ENCODE data around the gene SNED1.
"Not testable (repeated sequence)": the region's sequence is repeated elsewhere in the genome, so short reads cannot be mapped to it uniquely, and the experiment has no call there.

SNED1 gene

GRCh38 chr2:241088376-241088775, 90.0 kb downstream of the SNED1 start:
- no peak for DNase-seq (ENCODE audit: low spot score)

- DNase-seq (ENCODE audit: low spot score): no peak
These were observed 90.6 kb downstream of the SNED1 start for GRCh38 chr2:241088791-241089732.

DNA sequence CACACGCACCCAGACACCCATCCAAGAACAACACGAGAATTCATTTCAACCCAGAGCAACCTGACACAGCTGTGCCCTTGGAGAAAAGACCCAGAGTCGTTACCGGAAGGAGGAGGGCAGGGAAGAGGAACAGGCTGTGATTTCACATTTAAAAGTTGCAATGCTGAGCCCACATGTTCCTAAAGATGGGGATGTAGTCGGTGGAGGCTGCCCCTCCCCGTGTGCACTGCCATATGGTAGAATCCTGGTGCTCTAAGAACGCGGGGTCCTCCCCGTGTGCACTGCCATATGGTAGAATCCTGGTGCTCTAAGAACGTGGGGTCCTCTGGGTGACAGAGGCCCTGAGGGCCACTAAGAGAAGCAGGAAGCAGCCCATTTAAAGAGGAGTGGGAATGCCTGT, 92.8 kb downstream of the SNED1 start:
- DNase-seq (ENCODE audit: low spot score): no peak

DNA sequence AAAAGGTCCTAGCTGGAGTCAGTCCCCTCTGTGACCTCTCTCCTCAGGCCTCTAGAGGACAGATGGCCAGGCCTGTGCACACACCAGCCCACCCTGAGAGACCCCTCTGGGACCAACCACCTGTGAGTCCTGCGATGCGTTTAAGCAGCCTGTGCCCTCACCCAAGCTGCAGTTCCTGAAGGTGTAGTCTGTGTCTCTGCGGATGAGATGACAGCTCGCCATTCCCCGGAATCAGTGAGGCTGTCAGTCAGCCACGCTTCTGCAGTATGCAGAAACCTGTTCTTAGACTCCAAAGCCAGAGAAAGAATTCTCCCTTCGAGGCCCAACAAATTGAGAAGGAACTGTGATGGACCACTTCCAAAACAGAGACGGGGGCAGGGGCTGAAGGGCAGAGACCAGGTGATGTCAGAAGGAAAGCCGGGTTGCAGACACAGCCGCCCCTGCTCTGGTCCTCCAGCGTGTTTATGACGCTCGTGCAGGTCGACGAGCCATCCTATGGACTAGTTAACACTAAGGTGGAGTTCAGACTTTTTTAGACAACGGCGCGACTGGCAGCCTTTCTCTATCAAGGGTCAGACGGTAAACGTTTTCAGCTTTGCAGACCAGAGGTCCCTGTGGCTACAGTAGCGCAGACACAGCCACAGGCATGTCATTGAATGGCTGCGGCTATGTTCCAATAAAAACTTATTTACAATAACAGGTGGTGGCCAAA, 93.5 kb downstream of the SNED1 start:
- no peak for DNase-seq (ENCODE audit: low spot score)

- no peak for DNase-seq (ENCODE audit: low spot score)
These were observed 94.3 kb downstream of the SNED1 start for GRCh38 chr2:241092677-241093076.

DNA sequence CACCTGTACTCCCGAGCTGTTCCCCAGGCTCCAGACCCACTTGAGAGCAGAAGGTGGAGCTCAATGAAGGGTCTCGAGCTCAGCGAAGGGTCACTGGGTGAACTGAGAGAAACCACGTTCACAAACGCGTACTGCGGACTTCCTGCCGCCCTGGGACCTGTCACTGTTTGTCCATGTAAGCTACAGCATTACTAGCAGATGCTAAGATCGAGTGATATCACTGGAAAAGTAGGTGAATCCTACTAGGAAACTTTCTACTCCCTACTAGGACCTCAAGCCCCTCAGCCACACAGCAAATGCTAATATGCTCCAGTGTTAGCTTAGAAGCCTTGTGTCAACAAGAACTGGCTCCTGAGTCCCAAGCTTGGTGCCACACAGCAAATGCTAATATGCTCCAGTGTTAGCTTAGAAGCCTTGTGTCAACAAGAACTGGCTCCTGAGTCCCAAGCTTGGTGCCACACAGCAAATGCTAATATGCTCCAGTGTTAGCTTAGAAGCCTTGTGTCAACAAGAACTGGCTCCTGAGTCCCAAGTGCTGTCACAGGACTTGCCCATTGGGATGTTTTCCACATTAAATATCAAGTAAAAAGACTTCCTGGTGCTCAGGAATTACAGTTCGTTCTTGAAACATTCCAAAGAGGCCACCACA, 94.8 kb downstream of the SNED1 start:
- not testable (repeated sequence) for DNase-seq (ENCODE audit: low spot score)

- DNase-seq (ENCODE audit: low spot score): no peak
These were observed 95.8 kb downstream of the SNED1 start for GRCh38 chr2:241094172-241094571.

DNA sequence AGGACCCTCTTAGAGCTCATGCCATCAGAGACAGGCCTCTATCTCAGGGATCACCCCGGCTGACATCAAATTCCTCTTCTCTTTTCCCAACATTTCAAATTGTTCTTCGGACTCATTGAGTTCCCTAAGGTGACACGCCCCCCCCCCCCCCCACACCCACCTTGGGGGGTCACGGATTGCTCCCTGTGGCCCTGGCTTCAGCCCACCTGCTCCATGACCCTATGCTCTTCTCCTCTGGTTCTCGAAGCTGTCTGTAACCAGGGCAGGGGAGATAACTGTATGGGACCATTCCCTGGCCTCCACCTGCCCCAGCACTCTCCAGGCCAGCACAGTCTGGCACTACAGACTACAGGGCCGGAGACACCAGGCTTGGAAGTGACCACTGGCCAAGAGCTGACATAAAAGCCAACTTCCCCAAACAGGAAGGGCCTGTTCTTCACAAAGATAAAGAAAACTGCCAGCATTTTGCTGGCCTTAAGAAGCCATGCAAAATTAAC, 96.6 kb downstream of the SNED1 start:
- DNase-seq (ENCODE audit: low spot score): no peak

DNA sequence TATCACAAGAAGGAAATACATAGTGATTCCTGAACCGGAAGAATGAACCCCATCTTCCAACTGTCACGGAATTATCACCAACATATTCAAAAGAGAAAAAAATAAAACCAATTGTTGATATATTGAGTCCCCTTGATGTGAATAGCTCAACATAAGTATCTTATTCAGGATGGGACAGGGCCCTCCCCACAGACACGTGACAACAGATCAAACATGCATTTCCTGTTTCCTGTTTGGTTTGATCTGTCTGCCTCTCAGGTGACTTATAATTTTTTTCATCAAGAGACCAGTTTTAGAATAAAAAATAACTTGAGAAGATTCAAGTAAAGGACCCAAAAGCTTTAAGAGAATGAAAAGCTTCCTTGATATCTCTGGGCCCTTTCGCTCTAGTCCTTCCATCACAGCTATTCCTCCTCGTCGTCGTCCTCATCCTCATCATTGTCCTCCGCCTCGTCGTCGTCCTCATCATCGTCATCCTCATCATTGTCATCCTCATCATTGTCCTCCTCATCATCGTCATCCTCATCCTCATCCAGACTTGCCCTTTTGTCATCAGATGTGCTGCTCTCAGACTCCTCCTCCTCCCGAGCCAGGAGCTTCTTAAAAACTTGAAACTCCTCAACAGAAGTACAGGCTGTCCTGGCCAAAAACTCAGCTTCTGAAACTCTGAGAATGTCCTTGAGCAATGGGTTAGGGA, 97.3 kb downstream of the SNED1 start:
- no peak for DNase-seq (ENCODE audit: low spot score)

DNA sequence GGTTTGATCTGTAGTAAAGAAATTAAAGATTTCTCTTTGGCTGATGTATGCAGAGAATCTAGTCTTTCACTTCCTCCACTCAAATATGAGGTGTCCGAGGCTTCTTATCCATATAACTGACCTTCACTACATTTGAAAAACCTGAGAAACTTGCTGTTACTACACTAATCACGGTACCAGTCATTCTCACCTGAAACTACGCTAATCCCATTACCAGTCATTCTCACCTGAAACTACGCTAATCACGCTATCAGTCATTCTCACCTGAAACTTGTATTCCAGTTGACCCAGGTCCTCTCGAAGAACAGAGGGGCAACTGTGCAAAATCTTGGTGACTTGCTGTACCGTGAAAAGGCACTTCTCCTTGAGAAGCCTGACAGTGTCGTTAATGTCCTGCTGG, 98.6 kb downstream of the SNED1 start:
- no peak for DNase-seq (ENCODE audit: low spot score)

- DNase-seq (ENCODE audit: low spot score): no peak
These were observed 100.8 kb downstream of the SNED1 start for GRCh38 chr2:241099246-241099645.

- DNase-seq (ENCODE audit: low spot score): peak; percentile 91
These were observed 103.9 kb downstream of the SNED1 start, which contains the start of gene MTERF4 for GRCh38 chr2:241102239-241102803. TSS of gene MTERF4 (minus strand) at chr2:241102287. CDS start at chr2:241102273, 14 bp downstream.

DNA sequence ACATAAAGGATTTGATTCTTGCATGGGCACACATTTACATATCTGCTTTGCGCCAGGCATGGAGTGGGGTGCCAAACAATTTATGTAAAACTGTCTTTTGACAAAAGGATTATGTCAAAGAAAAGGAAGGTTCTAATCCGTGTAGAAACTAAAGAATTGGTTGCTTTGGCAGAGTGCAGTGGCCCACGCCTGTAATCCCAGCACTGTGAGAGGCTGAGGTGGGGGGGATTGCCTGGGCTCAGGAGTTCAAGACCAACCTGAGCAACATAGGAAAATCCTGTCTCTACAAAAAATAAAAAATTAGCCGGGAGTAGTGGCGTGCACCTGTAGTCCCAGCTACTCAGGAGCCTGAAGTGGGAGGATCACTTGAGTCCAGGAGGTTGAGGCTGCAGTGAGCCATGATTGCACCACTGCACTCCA, 104.8 kb downstream of the SNED1 start:
- no peak for DNase-seq (ENCODE audit: low spot score)

- DNase-seq (ENCODE audit: low spot score): not testable (repeated sequence)
These were observed 106.2 kb downstream of the SNED1 start for GRCh38 chr2:241104611-241105010.

DNA sequence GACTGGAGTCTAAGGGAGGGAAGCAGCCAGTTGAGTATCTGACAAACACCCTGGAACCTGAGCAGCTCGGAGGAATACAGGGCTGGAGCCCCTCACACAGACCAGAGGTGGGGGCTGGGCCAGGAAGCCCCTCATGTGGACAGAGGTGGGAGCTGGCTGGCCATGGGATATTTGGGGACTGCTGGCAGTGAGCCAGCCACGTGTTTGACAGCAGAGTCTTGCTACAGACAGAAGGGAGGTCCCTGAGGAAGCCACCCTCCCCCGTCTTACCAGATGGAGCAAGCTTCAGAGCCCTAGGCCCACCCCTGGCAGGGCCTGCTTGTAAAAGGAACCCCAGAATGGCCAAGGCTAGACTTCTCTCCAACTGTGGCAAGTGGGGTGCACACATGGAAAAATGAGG, 107.2 kb downstream of the SNED1 start:
- DNase-seq (ENCODE audit: low spot score): no peak

DNA sequence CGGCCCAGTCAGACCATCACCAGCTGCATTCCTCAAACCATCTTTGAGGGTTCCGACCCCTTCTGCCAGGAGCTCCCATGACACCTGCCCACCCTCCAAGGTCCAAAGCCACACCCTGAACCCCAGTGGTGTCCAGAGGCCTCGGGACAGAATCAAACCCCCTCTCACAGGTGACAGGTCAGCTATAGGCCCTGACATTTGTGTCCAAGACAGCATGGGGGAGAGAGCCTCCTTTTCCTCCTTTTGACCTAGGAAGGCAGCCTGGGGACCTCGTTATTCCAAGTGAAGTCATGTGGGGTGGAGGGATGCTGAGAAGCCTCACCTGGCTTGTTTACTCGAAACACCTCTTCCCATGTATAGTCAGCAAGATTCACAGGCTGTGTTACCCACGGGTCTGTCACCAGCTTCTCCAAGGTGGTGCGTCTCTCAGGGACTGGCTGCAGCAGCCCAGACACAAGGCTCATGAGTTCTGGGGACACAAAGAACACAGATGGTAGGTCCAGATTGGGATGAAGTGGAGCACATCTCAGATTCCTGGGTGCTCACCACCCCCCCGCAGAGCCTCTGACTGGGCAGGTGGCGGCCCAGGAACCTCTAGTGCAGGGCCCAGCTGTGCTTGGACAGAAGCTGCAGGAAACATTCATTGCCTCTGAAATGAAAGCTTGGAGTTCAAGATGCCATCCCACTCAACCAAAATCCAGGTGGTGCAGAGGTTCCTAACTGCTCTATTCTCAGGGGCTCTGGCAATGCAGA, 108.8 kb downstream of the SNED1 start:
- no peak for DNase-seq (ENCODE audit: low spot score)

DNA sequence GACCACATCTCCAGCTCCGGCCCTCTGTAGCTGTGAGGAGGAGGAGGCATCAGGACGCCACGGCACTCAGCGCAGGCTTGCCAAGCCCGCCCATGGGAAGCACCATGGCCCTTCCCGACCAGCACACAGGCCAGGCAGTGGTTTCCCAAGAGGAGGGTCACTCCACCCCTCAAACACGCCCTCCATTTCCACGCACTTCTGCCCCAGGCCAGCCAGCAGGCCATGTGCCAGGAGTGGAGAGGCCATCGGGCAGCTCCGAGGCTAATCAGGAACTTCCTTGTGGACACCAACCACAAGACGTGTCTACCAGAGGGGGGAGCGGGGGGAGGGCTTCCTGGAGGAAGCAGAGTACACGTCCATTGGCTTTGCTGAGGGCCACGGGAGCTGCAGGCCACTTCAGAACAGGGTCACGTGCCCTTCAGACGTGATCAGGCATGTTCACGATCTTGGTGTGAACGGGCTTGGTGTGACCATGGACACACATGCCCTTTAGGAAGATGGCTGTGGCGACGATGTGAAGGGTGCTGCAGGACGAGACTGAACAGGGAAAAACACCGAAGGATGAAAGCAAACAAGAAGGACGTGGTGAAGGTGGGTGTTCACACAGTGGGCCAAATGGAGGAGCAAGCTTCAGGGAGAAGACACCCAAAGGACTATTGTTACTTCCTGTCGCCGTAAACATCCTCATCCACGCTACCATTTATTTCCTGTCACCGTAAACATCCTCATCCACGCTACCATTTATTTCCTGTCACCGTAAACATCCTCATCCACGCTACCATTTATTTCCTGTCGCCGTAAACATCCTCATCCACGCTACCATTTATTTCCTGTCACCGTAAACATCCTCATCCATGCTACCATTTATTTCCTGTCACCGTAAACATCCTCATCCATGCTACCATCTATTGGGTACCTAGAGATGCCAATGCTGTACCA, 110.1 kb downstream of the SNED1 start:
- DNase-seq (ENCODE audit: low spot score): no peak

DNA sequence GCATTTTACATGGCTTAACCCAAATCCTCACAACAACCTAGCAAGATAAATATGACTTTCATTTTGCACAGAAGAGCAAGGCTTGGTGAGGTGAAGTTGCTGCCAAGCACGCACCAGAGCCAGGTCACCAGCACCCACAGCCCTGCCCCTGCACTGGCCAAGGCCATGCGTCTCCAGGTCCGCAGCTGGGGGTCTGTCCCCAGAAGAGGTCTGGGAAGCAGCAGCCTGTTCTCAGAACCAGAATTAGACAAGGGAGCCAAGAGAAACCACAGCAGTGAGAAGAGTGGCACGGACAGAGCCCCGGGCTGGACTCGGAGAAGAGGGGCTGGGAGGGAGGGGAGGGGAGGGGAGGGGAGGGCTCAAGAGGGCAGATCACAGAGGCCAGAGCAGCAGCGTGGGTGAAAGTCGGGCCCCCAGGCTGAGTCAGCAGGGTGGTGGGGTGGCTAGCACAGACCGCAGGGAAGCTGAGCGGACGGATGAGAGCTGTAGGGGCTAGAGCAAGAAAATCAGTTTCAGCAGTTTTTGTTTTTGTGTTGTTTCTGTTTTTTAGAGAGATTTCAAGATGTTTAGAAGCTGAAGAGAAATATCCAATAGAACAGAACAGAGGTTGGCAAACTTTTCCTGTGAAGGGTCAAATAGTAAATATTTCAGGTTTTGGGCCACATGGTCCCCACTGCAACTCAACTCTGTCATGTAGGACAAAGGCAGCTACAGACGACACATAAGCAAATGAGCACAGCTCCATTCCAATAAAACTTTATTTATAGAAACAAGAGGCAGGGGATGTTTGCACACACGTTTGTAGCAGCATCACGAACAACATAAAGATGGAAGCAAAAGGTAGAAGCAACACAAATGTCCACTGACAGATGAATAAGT, 111.0 kb downstream of the SNED1 start:
- DNase-seq (ENCODE audit: low spot score): no peak

All from D341Med (cell line).